Omental fat pad (tissue), 4 donors: ENCODE results near the gene CLASP1. TPM values are rescaled to one million over a fixed set of nuclear protein-coding genes. Genes with fewer than 3 reads are reported as not detected.
"Not testable (repeated sequence)": the region's sequence is repeated elsewhere in the genome, so short reads cannot be mapped to it uniquely, and the experiment has no call there.

ENCODE experiments used
- ATAC-seq: fragments of 150-250 bp; one replicate; pipeline ENCODE4 v1.9.1; 2016; ENCODE audit warnings: mild to moderate bottlenecking, moderate library complexity; ENCODE audit not compliant: low FRiP score
- DNase-seq: peaks from one replicate; pipeline ENCODE4 v3.0.0-alpha.2; 2019; ENCODE audit warnings: low spot score
- CTCF ChIP-seq, 3 donors: fragments of 450-650 bp; IDR thresholded peaks; one replicate each; pipeline ENCODE4 v1.5.1; 2016 to 2017; ENCODE audit warnings: antibody characterized with exemption in 3 of 3, mild to moderate bottlenecking in 3 of 3, moderate library complexity in 2 of 3
- total RNA-seq, 4 donors: library from RNA; depleted of rRNA; stranded (reverse); fragments of >200 nt; gene quantifications; one replicate each; pipeline ENCODE4 v1.1.0, GENCODE V29; 2016

The CLASP1 gene
- total RNA-seq, 4 donors from 2014 or later, result 56.2 to 114 (median 64.5) TPM

GRCh38 chr2:121565389-121566250, 83.6 kb downstream of the CLASP1 start:
- ATAC-seq, result no peak
- DNase-seq, result no peak
- no peak for TF ChIP-seq CTCF (IDR thresholded peaks at IDR 0.05)

GRCh38 chr2:121564905-121565304, 84.4 kb downstream of the CLASP1 start:
- no peak for TF ChIP-seq CTCF (IDR thresholded peaks at IDR 0.05)
- ATAC-seq (no peak), DNase-seq (no peak)

GRCh38 chr2:121563754-121564153, 85.5 kb downstream of the CLASP1 start:
- ATAC-seq, DNase-seq: not testable (repeated sequence)

GRCh38 chr2:121562269-121563176, 86.7 kb downstream of the CLASP1 start:
- no peak for TF ChIP-seq CTCF (IDR thresholded peaks at IDR 0.05)
- DNase-seq (no peak), ATAC-seq (no peak)

GRCh38 chr2:121561617-121562268, 87.5 kb downstream of the CLASP1 start:
- ATAC-seq (no peak), DNase-seq (no peak)
- TF ChIP-seq CTCF (IDR thresholded peaks at IDR 0.05), result no peak

GRCh38 chr2:121558329-121558728, 90.9 kb downstream of the CLASP1 start:
- no peak for ATAC-seq

More at GRCh38 chr2:121558329-121558728, 90.9 kb downstream of the CLASP1 start:
- no peak for TF ChIP-seq CTCF (IDR thresholded peaks at IDR 0.05)
- DNase-seq, result no peak
